Body of pancreas (tissue), 4 donors: ENCODE results near the gene HSF2. TPM values are rescaled to one million over a fixed set of nuclear protein-coding genes. Genes with fewer than 3 reads are reported as not detected.

Source experiments
- ATAC-seq: fragments of 150-250 bp; one replicate; pipeline ENCODE4 v1.9.1; 2016
- DNase-seq, 4 donors: peaks; one replicate each; pipeline ENCODE4 v3.0.0-alpha.2; 2019
- H3K27ac ChIP-seq, 4 donors: fragments of 200-600 bp; sonication (generic); 1 replicate in 3 of 4; 2 replicates in 1 of 4; pipeline versions ENCODE4 v1.5.1 to v1.6.1; 2016 to 2019; ENCODE audit warnings: mild to moderate bottlenecking in 1 of 4, mixed read lengths in 1 of 4, moderate library complexity in 1 of 4
- H3K27me3 ChIP-seq, 2 donors: fragments of 200-600 bp; sonication (generic); one replicate each; pipeline ENCODE4 v1.6.0; 2016; ENCODE audit warnings: mild to moderate bottlenecking in 1 of 2
- H3K36me3 ChIP-seq, 2 donors: fragments of 200-600 bp; sonication (generic); replicated peaks in 1 of 2; 2 replicates each; pipeline ENCODE4 v1.5.1; 2016; ENCODE audit warnings: low read depth in 2 of 2; ENCODE audit not compliant: insufficient read depth in 1 of 2
- H3K4me1 ChIP-seq: fragments of 200-600 bp; sonication (generic); one replicate; pipeline ENCODE4 v1.6.0; 2016
- H3K4me3 ChIP-seq, 2 donors: fragments of 200-600 bp; sonication (generic); 1 replicate in 1 of 2; 2 replicates in 1 of 2; pipeline ENCODE4 v1.5.1; 2016 to 2019
- H3K9me3 ChIP-seq, 3 donors: fragments of 200-600 bp; sonication (generic); 1 replicate in 2 of 3; 2 replicates in 1 of 3; pipeline ENCODE4 v1.5.1; 2016
- POLR2A ChIP-seq, 3 donors: fragments of 450-650 bp; IDR thresholded peaks; one replicate each; pipeline ENCODE4 v1.6.1; 2016; ENCODE audit warnings: antibody characterized with exemption in 3 of 3, mild to moderate bottlenecking in 2 of 3
- WGBS, 2 donors: methylation state at CpG; one replicate each; pipeline ENCODE4 v1.1.5; 2017; 5-methylcytosine and 5-hydroxymethylcytosine counted together
- intact Hi-C: fragments of 100-400 bp; cut with DNase I; formaldehyde crosslinking; loops from one replicate; pipeline ENCODE4 v1.15.1; 2023
- total RNA-seq, 2 donors: library from RNA; depleted of rRNA; stranded (reverse); fragments of >200 nt; gene quantifications; one replicate each; pipeline ENCODE4 v1.1.0, GENCODE V29; 2016
- TF ChIP-seq, protein P1 (sequence below), 7 experiments: fragments of 450-650 bp in 4 of 7; fragments of 200-600 bp in 3 of 7; sonication (generic) in 3 of 7; IDR thresholded peaks; one replicate each; pipeline ENCODE4 v1.5.1; 2016 to 2019; ENCODE audit warnings: antibody characterized with exemption in 7 of 7

The HSF2 gene
- total RNA-seq, 2 donors from 2014 or later, result 3.3 to 7.8 TPM

DNA sequence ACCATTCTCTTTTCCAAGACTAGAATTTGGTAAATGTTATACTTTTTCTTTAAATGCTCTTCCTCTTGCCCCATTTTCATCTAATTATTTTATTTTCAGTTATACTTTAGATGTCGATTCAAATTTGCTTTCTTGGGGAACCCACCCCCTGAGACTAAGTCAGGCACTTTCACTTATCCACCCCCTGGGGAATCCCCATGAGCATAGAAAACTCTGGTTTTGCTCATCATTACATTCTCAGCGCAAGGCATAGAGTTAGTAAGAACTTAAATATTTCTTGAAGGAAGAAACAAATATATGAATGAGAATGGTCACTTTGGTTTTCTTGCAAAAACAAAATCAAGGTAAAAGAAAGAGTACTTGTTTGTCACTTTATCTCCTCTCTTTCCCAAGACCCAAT lies 25.1 kb upstream of the HSF2 start:
- Histone ChIP-seq H3K27me3 (no peaks in the 10 kb centered on the region), H3K9me3 (no peaks in the 10 kb centered on the region), H3K4me1 (no peaks in the 10 kb centered on the region), H3K4me3 (no peak overlapping the region), H3K27ac (no peak overlapping the region), H3K36me3 (no peaks in the 10 kb centered on the region)
- WGBS, 2 donors, result 80 to 88% methylated on average over 2 of the region's 2 CpGs
- TF ChIP-seq, protein P1, sequence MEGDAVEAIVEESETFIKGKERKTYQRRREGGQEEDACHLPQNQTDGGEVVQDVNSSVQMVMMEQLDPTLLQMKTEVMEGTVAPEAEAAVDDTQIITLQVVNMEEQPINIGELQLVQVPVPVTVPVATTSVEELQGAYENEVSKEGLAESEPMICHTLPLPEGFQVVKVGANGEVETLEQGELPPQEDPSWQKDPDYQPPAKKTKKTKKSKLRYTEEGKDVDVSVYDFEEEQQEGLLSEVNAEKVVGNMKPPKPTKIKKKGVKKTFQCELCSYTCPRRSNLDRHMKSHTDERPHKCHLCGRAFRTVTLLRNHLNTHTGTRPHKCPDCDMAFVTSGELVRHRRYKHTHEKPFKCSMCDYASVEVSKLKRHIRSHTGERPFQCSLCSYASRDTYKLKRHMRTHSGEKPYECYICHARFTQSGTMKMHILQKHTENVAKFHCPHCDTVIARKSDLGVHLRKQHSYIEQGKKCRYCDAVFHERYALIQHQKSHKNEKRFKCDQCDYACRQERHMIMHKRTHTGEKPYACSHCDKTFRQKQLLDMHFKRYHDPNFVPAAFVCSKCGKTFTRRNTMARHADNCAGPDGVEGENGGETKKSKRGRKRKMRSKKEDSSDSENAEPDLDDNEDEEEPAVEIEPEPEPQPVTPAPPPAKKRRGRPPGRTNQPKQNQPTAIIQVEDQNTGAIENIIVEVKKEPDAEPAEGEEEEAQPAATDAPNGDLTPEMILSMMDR (IDR thresholded peaks at IDR 0.05), result no peak
- TF ChIP-seq POLR2A (IDR thresholded peaks at IDR 0.05), result no peak
- ATAC-seq, result no peak
- DNase-seq, result no peak
- intact Hi-C loops, result no loop called here

GRCh38 chr6:122376246-122376645 lies 23.2 kb upstream of the HSF2 start:
- DNase-seq (no peak), ATAC-seq (no peak)
- Histone ChIP-seq H3K4me1 (no peaks in the 10 kb centered on the region), H3K36me3 (no peaks in the 10 kb centered on the region), H3K4me3 (no peak overlapping the region), H3K27me3 (no peaks in the 10 kb centered on the region), H3K9me3 (no peaks in the 10 kb centered on the region), H3K27ac (no peak overlapping the region)
- intact Hi-C loops, result no loop called here
- WGBS, 2 donors, result 57 to 58% methylated on average over 3 of the region's 3 CpGs
- TF ChIP-seq POLR2A (IDR thresholded peaks at IDR 0.05), result no peak
- TF ChIP-seq, protein P1 (IDR thresholded peaks at IDR 0.05), result no peak

DNA sequence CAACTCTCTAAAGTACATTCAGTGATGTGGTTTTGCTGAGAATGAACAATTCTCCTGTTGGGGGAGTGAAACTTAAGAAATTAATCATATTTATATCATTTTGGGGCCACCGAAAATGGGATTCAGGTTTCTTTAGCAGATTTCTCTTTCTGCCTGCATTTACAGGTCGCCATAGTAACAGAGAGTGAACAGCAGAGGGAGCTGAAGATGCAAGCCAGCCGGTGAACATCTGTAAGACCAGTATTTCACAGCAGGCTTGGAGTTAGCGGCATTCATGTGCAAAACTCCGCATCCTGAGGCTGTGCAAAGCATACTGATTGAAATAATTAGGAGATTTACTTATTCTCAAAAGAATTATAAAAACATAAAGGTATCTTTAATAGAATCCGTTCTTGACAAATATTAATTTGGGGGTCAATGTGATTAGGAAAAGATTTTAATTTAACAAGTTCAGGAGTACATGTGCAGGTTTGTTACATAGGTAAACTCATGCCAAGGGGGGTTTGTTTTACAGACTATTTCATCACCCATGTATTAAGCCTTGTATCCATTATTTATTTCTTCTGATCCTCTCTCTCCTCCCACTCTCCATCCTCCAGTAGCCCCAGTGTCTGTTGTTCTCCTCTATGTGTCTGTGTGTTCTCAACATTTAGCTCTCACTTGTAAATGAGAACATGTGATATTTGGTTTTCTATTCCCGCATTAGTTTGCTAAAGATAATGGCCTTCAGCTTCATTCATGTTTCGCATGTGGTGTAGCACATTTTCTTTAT lies 17.8 kb upstream of the HSF2 start:
- Histone ChIP-seq H3K27ac (no peak overlapping the region), H3K36me3 (no peaks in the 10 kb centered on the region), H3K4me1 (no peaks in the 10 kb centered on the region), H3K9me3 (no peaks in the 10 kb centered on the region), H3K27me3 (no peaks in the 10 kb centered on the region), H3K4me3 (no peak overlapping the region)
- intact Hi-C loops, result loop anchor here (10.0 kb wide), 1 partner anchor 143 kb away; no protein-coding TSS in a partner anchor
- ATAC-seq (peak; percentile 83), DNase-seq (peak; percentile 54 to 71 (median 70))
- WGBS, 2 donors, result 15 to 16% methylated on average over 8 of the region's 8 CpGs
- no peak for TF ChIP-seq POLR2A (IDR thresholded peaks at IDR 0.05)
- TF ChIP-seq, protein P1 (IDR thresholded peaks at IDR 0.05), result peak; percentile 55 to 76 (median 67)

DNA sequence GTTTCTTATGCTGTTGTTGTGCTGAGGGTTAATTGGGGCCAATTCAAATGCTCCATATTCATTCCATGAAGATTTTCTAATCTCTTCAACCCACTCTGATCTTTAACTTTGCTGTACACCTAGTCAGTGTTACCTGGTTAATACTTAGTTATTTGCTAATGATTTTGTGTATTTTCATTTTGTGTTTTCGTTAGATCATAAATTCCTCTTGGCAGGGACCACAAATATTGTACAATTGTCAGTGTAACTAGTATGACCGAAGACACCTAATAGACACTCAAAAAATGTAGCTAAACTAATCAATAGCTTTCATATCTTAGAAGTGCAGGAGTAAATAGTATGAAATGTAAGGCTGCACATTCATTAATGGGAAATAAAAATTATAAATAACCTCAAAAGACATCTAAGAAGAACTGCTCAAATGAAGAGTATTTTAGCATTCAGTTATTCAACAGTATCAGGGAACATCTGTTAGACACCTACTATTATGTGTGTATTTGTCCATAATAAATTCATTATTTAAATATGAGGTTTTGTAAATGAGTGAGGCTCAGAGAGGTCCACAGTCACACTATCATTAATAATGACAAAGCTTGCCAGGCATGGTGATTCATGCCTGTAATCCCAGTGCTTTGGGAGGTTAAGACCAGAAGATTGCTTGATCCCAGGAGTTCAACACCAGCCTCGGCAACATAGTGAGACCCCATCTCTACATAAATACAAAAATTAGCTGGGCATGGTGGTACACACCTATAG lies 13.4 kb upstream of the HSF2 start:
- DNase-seq (no peak), ATAC-seq (no peak)
- Histone ChIP-seq H3K36me3 (no peaks in the 10 kb centered on the region), H3K9me3 (no peaks in the 10 kb centered on the region), H3K27ac (no peak overlapping the region), H3K27me3 (no peaks in the 10 kb centered on the region), H3K4me1 (no peaks in the 10 kb centered on the region), H3K4me3 (no peak overlapping the region)
- TF ChIP-seq, protein P1 (IDR thresholded peaks at IDR 0.05), result no peak
- no peak for TF ChIP-seq POLR2A (IDR thresholded peaks at IDR 0.05)
- intact Hi-C loops, result loop anchor here (10.0 kb wide), 1 partner anchor 139 kb away; no protein-coding TSS in a partner anchor
- 74 to 78% methylated on average over 3 of the region's 3 CpGs for WGBS, 2 donors
